Testis (tissue), 3 donors: ENCODE data around the gene CAPN7. TPM values are rescaled to one million over a fixed set of nuclear protein-coding genes. Genes with fewer than 3 reads are reported as not detected.

ENCODE experiments used
- DNase-seq: peaks from one replicate; pipeline ENCODE4 v3.0.0-alpha.2; 2019
- H3K27ac ChIP-seq, 2 donors: fragments of 200-600 bp; sonication (generic); one replicate each; pipeline ENCODE4 v1.5.1; 2019
- H3K27me3 ChIP-seq: fragments of 200-600 bp; sonication (generic); one replicate; pipeline ENCODE4 v1.5.1; 2019
- H3K36me3 ChIP-seq: fragments of 200-600 bp; sonication (generic); one replicate; pipeline ENCODE4 v1.5.1; 2017; ENCODE audit warnings: low read depth; ENCODE audit errors: missing control alignments
- H3K4me1 ChIP-seq: fragments of 200-600 bp; sonication (generic); one replicate; pipeline ENCODE4 v1.5.1; 2019
- H3K4me3 ChIP-seq, 2 donors: fragments of 200-600 bp; sonication (generic); one replicate each; pipeline ENCODE4 v1.5.1; 2017 to 2019
- H3K9me3 ChIP-seq: fragments of 200-600 bp; sonication (generic); one replicate; pipeline ENCODE4 v1.5.1; 2017
- CTCF ChIP-seq, 3 experiments: fragments of 450-650 bp in 2 of 3; fragments of 200-600 bp in 1 of 3; sonication (generic) in 1 of 3; IDR thresholded peaks; one replicate each; pipeline ENCODE4 v1.5.1; 2016 to 2019; ENCODE audit warnings: antibody characterized with exemption in 3 of 3, mild to moderate bottlenecking in 2 of 3, moderate library complexity in 1 of 3
- POLR2A ChIP-seq: fragments of 450-650 bp; IDR thresholded peaks from one replicate; pipeline ENCODE4 v1.6.1; 2017; ENCODE audit warnings: antibody characterized with exemption, mild to moderate bottlenecking, moderate library complexity
- WGBS, 2 donors: methylation state at CpG; one replicate each; pipeline ENCODE4 v1.1.5; 2018; 5-methylcytosine and 5-hydroxymethylcytosine counted together
- intact Hi-C: fragments of 100-400 bp; cut with DNase I; formaldehyde crosslinking; loops from one replicate; pipeline ENCODE4 v1.15.1; 2023; ENCODE audit warnings: low total_unique reads
- polyA plus RNA-seq: library from polyadenylated mRNA; stranded (reverse); fragments of 350-450 nt; fragmentation: Illumina TruSeq; extraction: RNeasy Lipid Tissue Mini Kit (QIAGEN cat#74804); gene quantifications from one replicate; pipeline ENCODE4 v1.2.3, GENCODE V29; 2014; ENCODE audit warnings: low read depth, low replicate concordance; ENCODE audit not compliant: insufficient read depth
- total RNA-seq, 2 donors: library from RNA; depleted of rRNA; stranded (reverse); fragments of >200 nt; gene quantifications; one replicate each; pipeline ENCODE4 v1.2.3, GENCODE V29; 2016

CAPN7 gene
- total and polyA plus RNA-seq, 3 donors from 2014 or later = 31.0 to 94.7 (median 79.3) TPM

- WGBS, 2 donors = 81 to 88% methylated on average over 19 of the region's 19 CpGs
- H3K4me1 ChIP-seq = peaks cover 41% of the 10 kb centered on the region
- peak overlapping the region in 1 of 2 donors; percentile 42 for H3K27ac ChIP-seq
- no peak overlapping the region for H3K4me3 ChIP-seq
- no peaks in the 10 kb centered on the region for H3K27me3 ChIP-seq
- peak; percentile 13 for DNase-seq
- intact Hi-C loops = loop anchor here (5.0 to 10.0 kb wide), 2 partner anchors 66 to 109 kb away; partner anchors contain the start of gene SH3BP5
- no peaks in the 10 kb centered on the region for H3K36me3 ChIP-seq
- H3K9me3 ChIP-seq = no peaks in the 10 kb centered on the region
- TF ChIP-seq POLR2A = no peak
- no peak for TF ChIP-seq CTCF (IDR thresholded peaks at IDR 0.05)
These were observed 59.8 kb downstream of the CAPN7 start for GRCh38 chr3:15265655-15266509.

- Histone ChIP-seq H3K27me3 (no peaks in the 10 kb centered on the region), H3K4me1 (peaks cover 41% of the 10 kb centered on the region), H3K4me3 (no peak overlapping the region), H3K9me3 (no peaks in the 10 kb centered on the region), H3K27ac (peak overlapping the region in 1 of 2 donors; percentile 42), H3K36me3 (no peaks in the 10 kb centered on the region)
- peak; percentile 11 for DNase-seq
- intact Hi-C loops = loop anchor here (5.0 to 10.0 kb wide), 2 partner anchors 66 to 108 kb away; partner anchors contain the start of gene SH3BP5
- no peak for TF ChIP-seq CTCF (IDR thresholded peaks at IDR 0.05)
- no peak for TF ChIP-seq POLR2A
- 63 to 73% methylated on average over 13 of the region's 13 CpGs for WGBS, 2 donors
These were observed 60.7 kb downstream of the CAPN7 start for GRCh38 chr3:15266510-15267376.

- WGBS, 2 donors = 75 to 93% methylated on average over 2 to 3 of the region's 3 CpGs
- TF ChIP-seq POLR2A = no peak
- no peak for TF ChIP-seq CTCF (IDR thresholded peaks at IDR 0.05)
- intact Hi-C loops = loop anchor here (5.0 to 10.0 kb wide), 2 partner anchors 65 to 107 kb away; partner anchors contain the start of gene SH3BP5
- Histone ChIP-seq H3K27me3 (no peaks in the 10 kb centered on the region), H3K36me3 (no peaks in the 10 kb centered on the region), H3K4me1 (peaks cover 41% of the 10 kb centered on the region), H3K9me3 (no peaks in the 10 kb centered on the region), H3K4me3 (no peak overlapping the region), H3K27ac (peak overlapping the region in 1 of 2 donors; percentile 69)
- peak; percentile 13 for DNase-seq
These were observed 61.5 kb downstream of the CAPN7 start for GRCh38 chr3:15267502-15267901.

- 39 to 42% methylated on average over 6 to 15 of the region's 15 CpGs for WGBS, 2 donors
- Histone ChIP-seq H3K4me3 (no peak overlapping the region), H3K4me1 (peaks cover 41% of the 10 kb centered on the region), H3K9me3 (no peaks in the 10 kb centered on the region), H3K27me3 (no peaks in the 10 kb centered on the region), H3K27ac (peak overlapping the region; percentile 52 to 69), H3K36me3 (no peaks in the 10 kb centered on the region)
- intact Hi-C loops = loop anchor here (5.0 to 10.0 kb wide), 2 partner anchors 64 to 107 kb away; partner anchors contain the start of gene SH3BP5
- TF ChIP-seq POLR2A = no peak
- peak; percentile 89 to 95 (median 92) for TF ChIP-seq CTCF (IDR thresholded peaks at IDR 0.05)
- peak; percentile 93 for DNase-seq
These were observed 62.1 kb downstream of the CAPN7 start for GRCh38 chr3:15268033-15268631.
